Bronchial epithelial cell (primary cell): ENCODE results near the gene MPIG6B. TPM values are rescaled to one million over a fixed set of nuclear protein-coding genes. Genes with fewer than 3 reads are reported as not detected.
A peak's percentile ranks its signal among the peaks of the same experiment; 100 is the strongest.

Source experiments
- DNase-seq: peaks from one replicate; pipeline ENCODE4 v3.0.0-alpha.2; 2010; ENCODE audit warnings: low read depth
- FAIRE-seq: peaks from 2 replicates; lab custom pipeline; 2011; peaks lifted over from hg19 to GRCh38; lab: Jason Lieb, UNC
- H3K27me3 ChIP-seq: 2 replicates; pipeline ENCODE4 v1.5.1; 2011; ENCODE audit warnings: low read length; ENCODE audit not compliant: control insufficient read depth, insufficient read depth
- H3K36me3 ChIP-seq: 2 replicates; pipeline ENCODE4 v1.5.1; 2011; ENCODE audit warnings: low read length; ENCODE audit not compliant: control insufficient read depth, insufficient read depth
- H3K4me3 ChIP-seq: 2 replicates; pipeline ENCODE4 v1.5.1; 2011; ENCODE audit warnings: mild to moderate bottlenecking, low read depth, low read length, control low read depth
- CTCF ChIP-seq: IDR thresholded peaks from 2 replicates; pipeline ENCODE4 v1.5.1; 2011; ENCODE audit warnings: mild to moderate bottlenecking, moderate library complexity, low read length, control low read depth, inconsistent platforms; ENCODE audit not compliant: insufficient read depth, severe bottlenecking
- total RNA-seq: library from RNA; depleted of rRNA; stranded (reverse); fragments of >200 nt; gene quantifications from 2 replicates; pipeline ENCODE4 v1.2.1, GENCODE V29; 2014

Gene MPIG6B
- total RNA-seq, 1 donor from 2014 or later, result not detected

- H3K27me3 ChIP-seq, result no peaks in the 10 kb centered on the region
- no peak overlapping the region for H3K4me3 ChIP-seq
- no peak for TF ChIP-seq CTCF
- FAIRE-seq, result no peak
- no peak for DNase-seq
- no peaks in the 10 kb centered on the region for H3K36me3 ChIP-seq
These were observed 12.5 kb upstream of the MPIG6B start for GRCh38 chr6:31710523-31711219.

GRCh38 chr6:31711233-31711632 is 11.9 kb upstream of the MPIG6B start:
- DNase-seq, result no peak
- Histone ChIP-seq H3K36me3 (no peaks in the 10 kb centered on the region), H3K27me3 (no peaks in the 10 kb centered on the region), H3K4me3 (no peak overlapping the region)
- no peak for TF ChIP-seq CTCF
- no peak for FAIRE-seq

- no peak overlapping the region for H3K4me3 ChIP-seq
- FAIRE-seq (peak; percentile 75), DNase-seq (no peak)
These were observed 10.9 kb upstream of the MPIG6B start for GRCh38 chr6:31712296-31712695.

GRCh38 chr6:31713465-31713864 is 9.7 kb upstream of the MPIG6B start:
- FAIRE-seq, result no peak
- Histone ChIP-seq H3K36me3 (no peaks in the 10 kb centered on the region), H3K27me3 (no peaks in the 10 kb centered on the region), H3K4me3 (no peak overlapping the region)
- DNase-seq, result no peak
- TF ChIP-seq CTCF, result no peak

More at GRCh38 chr6:31712296-31712695, 10.9 kb upstream of the MPIG6B start:
- no peaks in the 10 kb centered on the region for H3K27me3 ChIP-seq
- no peaks in the 10 kb centered on the region for H3K36me3 ChIP-seq
- TF ChIP-seq CTCF, result peak; percentile 57

- TF ChIP-seq CTCF, result no peak
- DNase-seq (no peak), FAIRE-seq (no peak)
- no peak overlapping the region for H3K4me3 ChIP-seq
- no peaks in the 10 kb centered on the region for H3K36me3 ChIP-seq
- no peaks in the 10 kb centered on the region for H3K27me3 ChIP-seq
These were observed 9.0 kb upstream of the MPIG6B start for GRCh38 chr6:31713991-31714684.
